GM18505 (cell line): ENCODE results near the gene CAMTA1.

Source experiments
- ATAC-seq: cut with Tn5 transposase; IDR thresholded peaks from one replicate; pipeline ENCODE4 v1.9.1; 2021; ENCODE audit not compliant: unreplicated experiment
- POLR2A ChIP-seq: IDR thresholded peaks from 4 replicates; pipeline ENCODE4 v1.6.1; 2011; ENCODE audit warnings: borderline replicate concordance; ENCODE audit not compliant: insufficient read depth, insufficient read length; ENCODE audit errors: extremely low read depth

The CAMTA1 gene

DNA sequence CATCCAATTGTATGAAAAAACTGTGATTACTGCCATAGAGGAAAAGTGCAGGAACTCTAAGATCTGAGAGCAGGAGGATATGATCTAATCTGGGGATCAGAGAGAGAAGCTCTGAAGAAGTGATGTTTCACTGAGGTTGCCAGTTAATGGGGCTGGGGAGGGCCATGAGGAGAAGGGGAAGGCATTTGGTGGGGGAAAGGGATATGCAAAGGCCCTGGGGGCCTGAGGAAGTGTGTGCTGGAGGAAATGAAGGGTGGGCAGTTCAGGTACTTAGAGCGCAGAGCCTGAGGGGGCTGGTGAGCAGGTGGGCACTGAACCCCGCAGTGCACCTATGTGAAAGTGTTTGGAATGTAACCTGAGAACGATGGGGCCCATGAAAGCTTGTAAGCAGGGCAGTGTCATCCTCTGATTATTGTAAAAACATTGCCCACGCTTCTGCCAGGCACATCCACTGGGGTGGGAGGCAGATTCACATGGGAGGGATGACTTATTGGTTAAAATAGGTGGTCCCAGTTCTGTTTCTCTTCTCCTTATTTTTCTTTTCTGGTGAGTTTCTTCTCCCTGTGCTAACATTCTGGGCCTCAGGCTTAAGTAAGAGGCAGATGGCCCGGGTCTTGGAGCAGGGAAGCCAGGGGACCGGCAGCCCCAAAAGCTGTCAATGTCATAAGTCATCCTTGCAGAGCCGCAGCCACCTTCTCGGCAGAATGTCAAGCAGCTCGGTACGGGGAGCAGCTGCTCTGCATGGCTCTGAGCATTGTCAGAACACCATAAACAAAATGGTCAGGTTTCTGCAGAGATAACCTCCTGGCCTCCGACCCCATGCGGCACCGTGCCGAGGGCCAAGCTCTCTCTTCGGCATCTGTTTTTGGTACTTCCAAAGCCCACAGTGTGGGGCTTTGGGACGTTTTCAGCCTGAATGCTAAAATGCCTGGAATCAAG is 493.8 kb downstream of the CAMTA1 start:
- no peak for TF ChIP-seq POLR2A
- ATAC-seq = no peak

GRCh38 chr1:7279769-7280168 is 494.5 kb downstream of the CAMTA1 start:
- ATAC-seq = no peak
- no peak for TF ChIP-seq POLR2A

DNA sequence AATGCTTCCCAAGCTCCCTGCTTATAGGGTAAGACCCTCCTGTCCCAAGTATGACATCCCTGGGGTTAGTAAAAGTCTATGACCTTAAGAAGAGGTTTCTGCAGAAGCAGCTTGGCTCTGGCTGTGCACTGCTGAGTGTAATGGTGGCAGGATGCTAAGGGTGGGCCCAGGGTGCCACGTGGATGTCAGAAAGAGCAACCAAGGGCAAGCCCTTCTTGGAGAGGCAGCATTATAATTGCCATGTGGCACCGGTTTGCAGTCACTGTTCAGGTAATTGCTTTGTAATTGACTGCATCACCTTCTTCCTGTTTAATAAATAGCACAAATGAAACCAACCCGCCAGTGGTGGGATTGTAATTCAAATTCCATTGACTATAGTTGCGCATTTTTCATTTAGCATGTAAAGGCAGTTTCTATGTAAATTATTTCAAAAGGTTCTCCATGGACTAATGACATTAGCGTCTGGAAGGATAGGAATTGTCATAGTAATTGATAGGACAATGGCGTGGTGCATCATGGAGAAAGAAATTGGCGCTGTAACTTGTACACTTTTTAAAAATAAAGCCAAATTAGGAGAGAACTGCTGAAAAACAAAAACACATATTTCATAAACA is 495.2 kb downstream of the CAMTA1 start:
- no peak for ATAC-seq
- no peak for TF ChIP-seq POLR2A

DNA sequence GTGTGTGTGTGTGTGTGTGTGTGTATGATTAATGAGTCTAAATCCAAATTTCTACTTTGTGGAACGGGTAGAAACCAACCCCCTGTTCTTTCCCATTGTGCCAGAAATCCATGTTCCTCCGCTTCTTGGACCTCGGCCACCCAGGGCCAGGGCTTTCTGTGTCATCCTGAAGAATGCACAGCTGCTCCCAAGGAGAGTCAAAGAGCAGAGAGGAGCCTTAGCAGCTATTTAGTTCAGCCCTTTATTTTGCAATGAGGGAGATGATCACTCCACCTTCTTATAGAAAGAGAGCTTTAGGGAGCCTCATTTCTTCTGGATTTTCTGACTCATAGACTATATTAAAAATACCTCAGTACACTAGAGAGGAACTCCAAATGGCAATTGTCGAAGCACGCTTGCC is 496.6 kb downstream of the CAMTA1 start:
- no peak for TF ChIP-seq POLR2A
- ATAC-seq = no peak

- TF ChIP-seq POLR2A = no peak
- no peak for ATAC-seq
These were observed 499.7 kb downstream of the CAMTA1 start for GRCh38 chr1:7284839-7285435.

DNA sequence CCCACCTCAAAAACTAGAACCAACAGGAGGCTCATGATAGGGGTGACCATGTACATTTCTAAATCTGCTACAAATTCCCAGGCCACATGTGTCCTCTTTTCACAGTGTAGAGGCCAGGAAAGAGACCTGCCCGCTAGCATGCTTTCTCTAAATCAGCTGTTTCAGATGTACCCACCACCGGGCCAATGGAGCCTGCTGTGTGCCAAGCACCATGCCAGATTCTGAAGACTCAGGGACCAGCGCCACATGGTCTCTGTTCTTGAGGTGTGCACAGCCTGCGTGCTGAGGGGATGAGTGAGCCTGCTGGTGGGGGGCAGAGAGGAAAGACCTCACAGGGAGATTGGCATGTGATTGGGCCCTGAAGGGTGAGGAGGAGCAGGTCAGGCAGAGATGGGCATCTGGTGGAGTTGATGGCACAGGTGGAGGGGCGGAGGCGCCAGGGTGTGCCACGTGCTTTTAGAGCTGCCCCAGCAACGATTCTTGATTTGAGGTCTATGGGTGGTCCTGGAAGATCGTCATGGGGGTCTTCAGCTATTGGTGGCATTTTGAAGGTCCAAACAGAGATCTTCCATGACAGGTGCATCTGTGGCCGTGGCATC is 500.7 kb downstream of the CAMTA1 start:
- ATAC-seq = no peak
- TF ChIP-seq POLR2A = no peak

DNA sequence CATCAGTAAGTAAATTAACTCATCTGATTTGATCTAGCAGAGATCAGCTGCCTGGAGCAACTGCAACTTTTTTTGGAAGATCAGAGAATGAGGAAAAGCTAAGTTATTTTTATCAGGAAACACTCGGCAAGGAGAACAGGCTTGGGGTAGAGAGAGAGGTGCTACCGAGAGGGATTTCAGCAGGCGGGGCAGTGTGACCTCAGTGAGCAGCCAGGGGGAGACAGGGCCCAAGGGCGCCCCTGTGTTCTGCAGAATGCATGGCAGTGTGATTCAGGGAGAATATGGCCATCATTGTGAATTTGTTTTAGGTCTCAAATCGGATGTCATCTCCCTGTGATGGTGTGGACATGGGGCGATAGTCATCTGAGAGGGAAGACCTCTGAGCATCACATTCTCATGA is 501.8 kb downstream of the CAMTA1 start:
- TF ChIP-seq POLR2A = no peak
- ATAC-seq = no peak

DNA sequence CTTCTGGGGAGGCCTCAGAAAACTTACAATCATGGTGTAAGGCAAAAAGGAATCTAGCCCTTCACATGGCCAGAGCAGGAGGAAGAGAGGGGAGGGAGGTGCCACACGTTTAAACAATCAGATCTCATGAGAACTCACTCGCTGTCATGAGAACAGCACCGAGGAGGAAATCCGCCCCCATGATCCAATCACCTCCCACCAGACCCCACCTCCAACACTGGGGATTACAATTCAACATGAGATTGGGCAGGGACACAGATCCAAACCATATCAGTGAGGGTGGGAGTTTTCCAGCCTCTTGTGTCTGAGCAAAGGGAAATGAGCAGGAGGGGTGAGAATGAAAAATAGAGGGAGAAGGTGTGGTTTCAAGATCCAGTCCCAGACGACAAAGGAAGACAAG is 503.7 kb downstream of the CAMTA1 start:
- no peak for TF ChIP-seq POLR2A
- ATAC-seq = no peak

DNA sequence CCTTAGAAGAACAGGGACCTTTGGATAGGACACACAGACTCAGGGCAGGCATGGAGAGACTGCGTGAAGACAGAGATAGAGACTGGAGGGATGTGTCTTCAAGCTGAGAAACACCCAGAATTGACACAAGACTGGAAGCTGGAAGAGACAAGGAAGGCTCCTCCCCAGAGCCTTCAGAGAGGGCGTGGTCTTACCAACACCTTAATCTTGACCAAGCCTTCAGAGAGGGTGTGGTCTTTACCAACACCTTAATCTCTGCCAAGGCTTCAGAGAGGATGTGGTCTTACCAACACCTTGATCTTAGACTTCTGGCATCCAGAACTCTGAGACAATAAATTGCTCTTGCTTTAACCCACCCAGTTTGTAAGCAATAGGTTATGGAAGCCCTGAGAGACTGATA is 504.4 kb downstream of the CAMTA1 start:
- no peak for TF ChIP-seq POLR2A
- no peak for ATAC-seq

- TF ChIP-seq POLR2A = no peak
- no peak for ATAC-seq
These were observed 506.0 kb downstream of the CAMTA1 start for GRCh38 chr1:7290971-7291970.

- ATAC-seq = no peak
These were observed 506.9 kb downstream of the CAMTA1 start for GRCh38 chr1:7292036-7292681.

GRCh38 chr1:7292714-7293419 is 507.6 kb downstream of the CAMTA1 start:
- no peak for ATAC-seq
- no peak for TF ChIP-seq POLR2A

More at GRCh38 chr1:7292036-7292681, 506.9 kb downstream of the CAMTA1 start:
- no peak for TF ChIP-seq POLR2A
